ENCODE measurements around the gene AKR1E2.

Gene AKR1E2

GRCh38 chr10:4888236-4888635, 62.2 kb downstream of the AKR1E2 start:
- intact Hi-C loops (cut with DNase I): no loop called here
- no peak for DNase-seq

- DNase-seq: no peak
- intact Hi-C loops (cut with DNase I): no loop called here
Measured at GRCh38 chr10:4889959-4890358, 64.0 kb downstream of the AKR1E2 start.

GRCh38 chr10:4892681-4893080, 66.7 kb downstream of the AKR1E2 start:
- intact Hi-C loops (cut with DNase I): no loop called here
- DNase-seq: no peak

GRCh38 chr10:4894335-4894734, 68.3 kb downstream of the AKR1E2 start:
- intact Hi-C loops (cut with DNase I): no loop called here
- no peak for DNase-seq
